Activated CD8-positive, alpha-beta memory T cell treated with anti-CD3 and anti-CD28 coated beads for 36 hours (primary cell): ENCODE measurements around the gene PRAMEF15. TPM values are rescaled to one million over a fixed set of nuclear protein-coding genes. Genes with fewer than 3 reads are reported as not detected.
"Not testable (repeated sequence)": the region's sequence is repeated elsewhere in the genome, so short reads cannot be mapped to it uniquely, and the experiment has no call there.

ENCODE experiments used
- CTCF ChIA-PET: fragments of 350-600 bp; sonication (Branson Sonifier 250); formaldehyde crosslinking; loops from one replicate; lab custom pipeline; 2021; ENCODE audit warnings: antibody characterized with exemption; lab: Charles Lee
- POLR2A ChIA-PET: fragments of 350-600 bp; sonication (Branson Sonifier 250); formaldehyde crosslinking; loops from one replicate; lab custom pipeline; 2021; ENCODE audit warnings: antibody characterized with exemption; lab: Charles Lee
- total RNA-seq, 2 experiments: library from RNA; stranded (reverse); gene quantifications; one replicate each; pipeline ENCODE4 v1.2.3, GENCODE V29; 2021

Gene PRAMEF15
- not detected for total RNA-seq

DNA sequence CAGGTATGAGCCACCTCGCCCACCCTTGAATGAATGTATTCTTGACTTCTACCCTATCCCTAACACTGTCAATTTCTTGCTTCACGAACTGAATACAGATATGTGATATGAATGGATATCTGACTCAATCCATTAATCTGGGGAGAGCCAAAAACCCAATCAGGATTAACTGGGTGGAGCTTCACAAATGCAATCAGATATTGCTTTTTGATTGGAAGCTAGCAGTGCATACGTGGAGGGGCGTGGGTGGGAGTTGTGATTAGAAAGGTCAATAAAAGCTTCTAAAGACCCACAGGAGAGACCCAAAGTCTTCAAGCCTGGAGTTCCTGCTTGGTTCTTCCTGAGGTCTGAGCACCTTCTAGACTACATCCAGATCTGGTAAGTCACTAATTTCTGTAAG lies at the start of gene PRAMEF15:
TSS of gene PRAMEF15 (plus strand) at position 301 of the 400 bp plus-strand sequence. CDS start 2,827 bp downstream, outside the sequence.
- CTCF ChIA-PET, POLR2A ChIA-PET: not testable (repeated sequence)

- POLR2A ChIA-PET, CTCF ChIA-PET: not testable (repeated sequence)
Observed at GRCh38 chr1:13277016-13277415, 38.4 kb upstream of the PRAMEF15 start.

DNA sequence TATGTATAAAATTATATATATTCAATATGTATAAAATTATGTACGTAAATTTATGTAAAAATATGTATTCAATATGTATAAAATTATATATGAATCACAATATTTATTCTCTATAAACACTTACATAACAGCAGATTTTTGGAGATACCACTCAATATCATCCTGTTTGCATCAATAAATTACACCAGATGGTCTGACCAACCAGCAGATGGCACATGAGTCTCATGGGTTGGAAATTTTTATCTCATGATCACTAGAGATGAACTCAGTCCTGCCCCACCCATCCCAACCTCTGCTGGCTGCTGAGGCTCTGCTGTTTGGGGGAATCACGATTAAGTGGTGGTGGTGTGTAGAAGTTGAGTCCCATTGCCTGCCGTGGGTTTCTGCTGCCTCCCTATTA lies 35.8 kb upstream of the PRAMEF15 start:
- CTCF ChIA-PET = not testable (repeated sequence)

GRCh38 chr1:13285037-13285436 lies 30.3 kb upstream of the PRAMEF15 start, which contains the start of gene PRAMEF8:
Gene PRAMEF8 (minus strand): TSS chr1:13285137. CDS start chr1:13284091, 1,046 bp downstream.
- POLR2A ChIA-PET, CTCF ChIA-PET: not testable (repeated sequence)

More for the DNA sequence above, 35.8 kb upstream of the PRAMEF15 start:
- POLR2A ChIA-PET = not testable (repeated sequence)

- CTCF ChIA-PET, POLR2A ChIA-PET: not testable (repeated sequence)
Observed at GRCh38 chr1:13289030-13289429, 26.4 kb upstream of the PRAMEF15 start.

DNA sequence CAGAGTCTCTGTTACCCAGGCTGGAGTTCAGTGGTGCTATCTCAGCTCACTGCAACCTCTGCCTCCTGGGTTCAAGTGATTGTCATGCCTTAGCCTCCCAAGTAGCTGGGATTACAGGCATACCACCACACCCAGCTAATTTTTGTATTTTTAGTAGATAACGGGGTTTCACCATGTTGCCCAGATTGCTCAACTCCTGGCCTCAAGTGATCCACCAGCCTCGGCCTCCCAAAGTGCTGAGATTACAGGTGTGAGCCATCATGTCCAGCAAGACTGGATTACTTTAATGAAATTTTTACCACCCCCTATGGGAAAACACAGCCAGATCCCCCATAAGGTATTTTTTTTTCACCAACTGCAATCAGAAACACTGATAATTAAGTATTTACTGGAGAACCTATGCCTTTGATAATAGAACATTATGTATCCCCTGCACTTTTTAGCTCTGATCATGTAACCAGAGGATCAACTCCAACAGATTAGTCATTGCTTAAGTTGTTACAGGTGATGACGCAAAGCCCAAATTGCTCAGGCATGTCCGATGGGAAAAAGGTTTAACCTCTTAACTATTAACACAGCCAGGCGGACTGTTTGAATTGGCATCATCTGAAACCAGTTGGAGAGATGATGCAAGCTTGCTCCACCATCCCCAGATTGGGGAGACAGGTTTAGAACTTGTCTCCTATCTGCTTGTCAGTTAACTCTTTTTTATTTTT lies 18.0 kb upstream of the PRAMEF15 start:
- POLR2A ChIA-PET, CTCF ChIA-PET: not testable (repeated sequence)

GRCh38 chr1:13298699-13299098 lies 16.7 kb upstream of the PRAMEF15 start:
- CTCF ChIA-PET, POLR2A ChIA-PET: not testable (repeated sequence)

GRCh38 chr1:13302197-13302596 lies 13.2 kb upstream of the PRAMEF15 start:
- CTCF ChIA-PET, POLR2A ChIA-PET: not testable (repeated sequence)

GRCh38 chr1:13303239-13303638 lies 12.1 kb upstream of the PRAMEF15 start, which contains the start of gene PRAMEF33:
Gene PRAMEF33 (plus strand): TSS chr1:13303539. CDS start chr1:13305955, 2,416 bp downstream.
- POLR2A ChIA-PET, CTCF ChIA-PET: not testable (repeated sequence)

GRCh38 chr1:13342496-13342895 lies 27.1 kb downstream of the PRAMEF15 start:
- CTCF ChIA-PET, POLR2A ChIA-PET: not testable (repeated sequence)

- POLR2A ChIA-PET, CTCF ChIA-PET: not testable (repeated sequence)
Observed at GRCh38 chr1:13347034-13347433, 31.7 kb downstream of the PRAMEF15 start, which contains the start of gene PRAMEF14. Gene PRAMEF14 (minus strand): TSS chr1:13347134. CDS start chr1:13345314, 1,820 bp downstream.

GRCh38 chr1:13353476-13353875 lies 38.1 kb downstream of the PRAMEF15 start:
- CTCF ChIA-PET, POLR2A ChIA-PET: not testable (repeated sequence)

DNA sequence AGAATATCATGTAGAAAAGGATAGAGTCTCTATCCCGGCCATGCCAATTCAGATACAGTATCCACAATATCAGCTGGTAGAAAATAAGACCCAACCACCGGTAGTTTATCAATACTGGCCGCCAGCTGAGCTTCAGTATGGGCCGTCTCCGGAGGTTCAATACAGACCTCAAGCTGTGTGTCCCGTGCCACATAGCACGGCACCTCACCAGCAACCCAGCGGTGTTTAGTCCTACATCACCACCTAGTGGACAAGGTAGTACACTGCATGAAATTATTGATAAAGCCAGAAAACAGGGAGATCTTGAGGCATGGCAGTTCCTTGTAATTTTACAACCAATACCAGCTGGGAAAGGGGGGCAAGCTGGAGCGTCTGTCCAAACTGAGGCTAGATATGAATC lies 39.1 kb downstream of the PRAMEF15 start:
- CTCF ChIA-PET, POLR2A ChIA-PET: not testable (repeated sequence)

DNA sequence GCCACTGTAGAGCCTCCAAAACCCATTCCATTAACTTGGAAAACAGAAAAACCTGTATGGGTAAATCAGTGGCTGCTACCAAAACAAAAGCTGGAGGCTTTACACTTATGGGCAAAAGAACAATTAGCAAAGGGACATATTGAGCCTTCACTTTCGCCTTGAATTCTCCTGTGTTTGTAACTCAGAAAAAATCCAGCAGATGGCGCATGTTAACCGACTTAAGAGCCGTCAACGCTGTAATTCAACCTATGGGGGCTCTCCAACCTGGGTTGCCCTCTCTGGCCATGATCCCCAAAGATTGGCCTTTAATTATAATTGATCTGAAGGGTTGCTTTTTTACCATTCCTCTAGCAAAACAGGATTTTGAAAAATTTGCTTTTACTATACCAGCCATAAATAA lies 41.4 kb downstream of the PRAMEF15 start:
- POLR2A ChIA-PET, CTCF ChIA-PET: not testable (repeated sequence)

GRCh38 chr1:13362364-13362763 lies 47.0 kb downstream of the PRAMEF15 start:
- POLR2A ChIA-PET, CTCF ChIA-PET: not testable (repeated sequence)

- CTCF ChIA-PET, POLR2A ChIA-PET: not testable (repeated sequence)
Observed at GRCh38 chr1:13364928-13365327, 49.5 kb downstream of the PRAMEF15 start.

GRCh38 chr1:13366536-13366935 lies 51.2 kb downstream of the PRAMEF15 start:
- POLR2A ChIA-PET, CTCF ChIA-PET: not testable (repeated sequence)

- POLR2A ChIA-PET, CTCF ChIA-PET: not testable (repeated sequence)
Observed at GRCh38 chr1:13368544-13368943, 53.2 kb downstream of the PRAMEF15 start.
